ENCODE results near the gene LRRC28. TPM values are rescaled to one million over a fixed set of nuclear protein-coding genes. Genes with fewer than 3 reads are reported as not detected.

LRRC28 gene
- total and polyA plus RNA-seq, 10 of the 15 experiments (the other 5 are each of a cell fraction or from before 2014, with no cell fraction given) = 21.3 to 54.9 (median 27.7) TPM

DNA sequence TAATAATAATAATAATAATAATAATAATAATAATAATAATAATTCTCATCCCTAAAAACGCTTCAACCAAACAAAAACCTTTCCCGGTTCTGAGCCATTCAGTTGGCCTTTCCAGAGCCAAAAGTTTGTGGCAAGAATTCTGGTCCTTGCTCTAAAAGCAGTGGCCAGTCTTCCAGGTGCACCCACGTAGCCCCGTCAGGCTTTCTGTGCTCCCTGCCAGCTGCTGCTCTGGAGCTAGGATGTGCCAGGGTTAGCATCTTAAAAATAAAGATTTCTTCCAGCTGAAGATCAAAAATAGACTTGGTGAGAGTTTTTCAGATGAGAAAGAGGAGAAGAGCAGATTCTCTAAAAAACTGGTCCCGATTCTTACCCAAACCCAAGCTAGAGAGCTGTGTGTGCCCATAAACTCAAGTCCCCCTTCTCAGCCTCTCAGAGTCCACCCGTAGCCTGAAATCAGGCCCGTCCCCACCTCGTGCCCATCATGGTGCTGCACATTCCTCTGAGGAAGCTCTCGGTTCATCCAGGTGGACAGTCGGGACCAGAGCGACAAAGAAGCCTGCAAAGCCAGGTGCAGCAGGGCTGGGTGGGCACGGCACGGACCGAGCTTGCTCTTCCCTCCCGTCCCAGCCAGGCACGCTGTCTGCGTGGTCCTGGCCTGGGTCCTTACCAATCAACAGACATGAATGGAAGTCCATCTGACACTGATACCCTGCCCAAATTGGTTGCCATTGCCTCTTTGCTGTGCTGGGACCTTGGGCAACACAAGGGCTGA lies 155.6 kb downstream of the LRRC28 start (continued):
- TF ChIP-seq CTCF (IDR thresholded peaks at IDR 0.05 in 2 of 3, conservative IDR thresholded peaks at IDR 0.05 in 1 of 3; ENCODE audit: control insufficient read depth in 2 of 3, extremely low read depth in 1 of 3, insufficient read depth in 1 of 3, low read depth in 3 of 3, low read length in 3 of 3) (no peak), BHLHE40 (IDR thresholded peaks at IDR 0.05; ENCODE audit: borderline replicate concordance in 1 of 2, low read depth in 2 of 2, low read length in 1 of 2) (no peak), ZNF622 (IDR thresholded peaks at IDR 0.05) (no peak), RFX5 (IDR thresholded peaks at IDR 0.05; ENCODE audit: low read depth, low read length) (no peak), TARDBP (IDR thresholded peaks at IDR 0.05; ENCODE audit: borderline replicate concordance) (no peak), ZNF24 (IDR thresholded peaks at IDR 0.05) (no peak)

GRCh38 chr15:99407716-99408115 lies 156.4 kb downstream of the LRRC28 start:
- no TSS peak for BruUV-seq (replicated peaks)
- intact Hi-C loops (cut with micrococcal nuclease; ENCODE audit: unreplicated experiment) (no loop called here), in situ Hi-C loops (cut with MboI) (no loop called here)
- ChIA-PET CTCF (interaction anchor here (0.7 to 5.7 kb wide), 6 partner anchors 14 to 321 kb away, joined by 3 to 41 read pairs (median 4); no protein-coding TSS in a partner anchor), RAD21 (ENCODE audit: unreplicated experiment) (interaction anchor here (1.7 to 5.3 kb wide), 3 partner anchors 96 to 296 kb away, joined by 7 to 39 read pairs (median 13); no protein-coding TSS in a partner anchor), SMC1A (ENCODE audit: uncharacterized antibody, unreplicated experiment) (interaction anchor here (1.1 to 5.9 kb wide), 5 partner anchors 31 to 296 kb away, joined by 3 to 40 read pairs (median 3); no protein-coding TSS in a partner anchor), POLR2A (no interaction called here)
- no peaks in the 10 kb centered on the region for H3K36me3 ChIP-seq (ENCODE audit: control insufficient read depth in 2 of 2, insufficient read depth in 2 of 2, low read length in 1 of 2)
- H3K4me2 ChIP-seq (ENCODE audit: control insufficient read depth, insufficient read depth) = no peak overlapping the region
- 51% methylated on average over 5 of the region's 5 CpGs for WGBS (ENCODE audit: insufficient coverage, insufficient replicate concordance, low lambda C conversion rate, missing lambda C conversion rate)
- no peak for ATAC-seq
- TF ChIP-seq TCF12 (IDR thresholded peaks at IDR 0.05; ENCODE audit: low read depth, low read length) (no peak), RB1 (IDR thresholded peaks at IDR 0.05; ENCODE audit: borderline replicate concordance) (no peak), IKZF2 (IDR thresholded peaks at IDR 0.05) (no peak), WRNIP1 (IDR thresholded peaks at IDR 0.05; ENCODE audit: borderline replicate concordance, low read depth, low read length) (no peak), FOXK2 (IDR thresholded peaks at IDR 0.05) (no peak), FOS (IDR thresholded peaks at IDR 0.05; ENCODE audit: borderline replicate concordance, extremely low read depth, insufficient read length) (no peak)
- TF ChIP-seq, protein P1, sequence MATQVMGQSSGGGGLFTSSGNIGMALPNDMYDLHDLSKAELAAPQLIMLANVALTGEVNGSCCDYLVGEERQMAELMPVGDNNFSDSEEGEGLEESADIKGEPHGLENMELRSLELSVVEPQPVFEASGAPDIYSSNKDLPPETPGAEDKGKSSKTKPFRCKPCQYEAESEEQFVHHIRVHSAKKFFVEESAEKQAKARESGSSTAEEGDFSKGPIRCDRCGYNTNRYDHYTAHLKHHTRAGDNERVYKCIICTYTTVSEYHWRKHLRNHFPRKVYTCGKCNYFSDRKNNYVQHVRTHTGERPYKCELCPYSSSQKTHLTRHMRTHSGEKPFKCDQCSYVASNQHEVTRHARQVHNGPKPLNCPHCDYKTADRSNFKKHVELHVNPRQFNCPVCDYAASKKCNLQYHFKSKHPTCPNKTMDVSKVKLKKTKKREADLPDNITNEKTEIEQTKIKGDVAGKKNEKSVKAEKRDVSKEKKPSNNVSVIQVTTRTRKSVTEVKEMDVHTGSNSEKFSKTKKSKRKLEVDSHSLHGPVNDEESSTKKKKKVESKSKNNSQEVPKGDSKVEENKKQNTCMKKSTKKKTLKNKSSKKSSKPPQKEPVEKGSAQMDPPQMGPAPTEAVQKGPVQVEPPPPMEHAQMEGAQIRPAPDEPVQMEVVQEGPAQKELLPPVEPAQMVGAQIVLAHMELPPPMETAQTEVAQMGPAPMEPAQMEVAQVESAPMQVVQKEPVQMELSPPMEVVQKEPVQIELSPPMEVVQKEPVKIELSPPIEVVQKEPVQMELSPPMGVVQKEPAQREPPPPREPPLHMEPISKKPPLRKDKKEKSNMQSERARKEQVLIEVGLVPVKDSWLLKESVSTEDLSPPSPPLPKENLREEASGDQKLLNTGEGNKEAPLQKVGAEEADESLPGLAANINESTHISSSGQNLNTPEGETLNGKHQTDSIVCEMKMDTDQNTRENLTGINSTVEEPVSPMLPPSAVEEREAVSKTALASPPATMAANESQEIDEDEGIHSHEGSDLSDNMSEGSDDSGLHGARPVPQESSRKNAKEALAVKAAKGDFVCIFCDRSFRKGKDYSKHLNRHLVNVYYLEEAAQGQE (IDR thresholded peaks at IDR 0.05; ENCODE audit: low read depth, low read length) = no peak
- no peak overlapping the region for H3K4me3 ChIP-seq
- no peaks in the 10 kb centered on the region; a peak in 1 of 4 replicates for H3K27me3 ChIP-seq (replicated peaks in 1 of 2; ENCODE audit: control insufficient read depth in 2 of 2, insufficient read depth in 2 of 2, low read length in 1 of 2)
- FAIRE-seq = no peak
- H3K27ac ChIP-seq (ENCODE audit: control insufficient read depth, insufficient read depth) = no peak overlapping the region
- H3K79me2 ChIP-seq (ENCODE audit: control insufficient read depth, insufficient read depth, low read length) = no peaks in the 10 kb centered on the region
- no peak overlapping the region for H3K9ac ChIP-seq (ENCODE audit: control insufficient read depth, insufficient read depth, low read length)
- no peak for DNase-seq (ENCODE audit: low read depth, low spot score)
- no peaks in the 10 kb centered on the region for H3K9me3 ChIP-seq (replicated peaks; ENCODE audit: control insufficient read depth, insufficient read depth, low read length)
- H4K20me1 ChIP-seq (ENCODE audit: control insufficient read depth, insufficient read depth) = no peaks in the 10 kb centered on the region
- no peaks in the 10 kb centered on the region for H3K4me1 ChIP-seq (ENCODE audit: control insufficient read depth, insufficient read depth, low read length)
- H2AFZ ChIP-seq (ENCODE audit: control insufficient read depth, low read depth, low read length) = no peak overlapping the region
